Activated CD4-positive, alpha-beta T cell treated with anti-CD3 and anti-CD28 coated beads for 36 hours (primary cell): ENCODE results near the gene RTP5. TPM values are rescaled to one million over a fixed set of nuclear protein-coding genes. Genes with fewer than 3 reads are reported as not detected.

ENCODE experiments used
- ATAC-seq: fragments of 200-7000 bp; cut with Tn5 transposase; one replicate; pipeline ENCODE4 v1.10.0; 2021; ENCODE audit warnings: mild to moderate bottlenecking, moderate library complexity
- CTCF ChIA-PET: fragments of 350-600 bp; sonication (Branson Sonifier 250); formaldehyde crosslinking; loops from one replicate; lab custom pipeline; 2021; ENCODE audit warnings: antibody characterized with exemption; lab: Charles Lee
- POLR2A ChIA-PET: fragments of 350-600 bp; sonication (Branson Sonifier 250); formaldehyde crosslinking; loops from one replicate; lab custom pipeline; 2021; ENCODE audit warnings: antibody characterized with exemption, inconsistent platforms; lab: Charles Lee
- DNase-seq: peaks from one replicate; pipeline ENCODE4 v3.0.0-alpha.2; 2020
- H3K27ac Mint-ChIP-seq: one replicate; pipeline ENCODE4 v1.8.0; 2021; ENCODE audit warnings: mixed read lengths
- H3K27me3 Mint-ChIP-seq: one replicate; pipeline ENCODE4 v1.8.0; 2021; ENCODE audit warnings: mixed read lengths
- H3K36me3 Mint-ChIP-seq: one replicate; pipeline ENCODE4 v1.8.0; 2021; ENCODE audit warnings: low read depth, mixed read lengths
- H3K4me1 Mint-ChIP-seq: one replicate; pipeline ENCODE4 v1.8.0; 2021; ENCODE audit warnings: mixed read lengths
- H3K4me3 Mint-ChIP-seq: one replicate; pipeline ENCODE4 v1.8.0; 2021; ENCODE audit warnings: mild to moderate bottlenecking, moderate library complexity, mixed read lengths
- H3K9me3 Mint-ChIP-seq: one replicate; pipeline ENCODE4 v1.8.0; 2021; ENCODE audit warnings: low read depth, mixed read lengths
- intact Hi-C, 2 experiments: fragments of 100-400 bp; cut with DNase I in 1 of 2; cut with micrococcal nuclease in 1 of 2; formaldehyde crosslinking; loops; one replicate each; pipeline versions ENCODE4 v1.14.2 to v1.15.1; 2022 to 2024; cut with DNase I, micrococcal nuclease
- total RNA-seq, 2 experiments: library from RNA; stranded (reverse); gene quantifications; one replicate each; pipeline ENCODE4 v1.2.3, GENCODE V29; 2021

The RTP5 gene
- total RNA-seq, 2 experiments from 2014 or later: 0.07 TPM; not detected in 1

- Mint-ChIP-seq H3K27me3 (no peaks in the 10 kb centered on the region), H3K4me1 (peaks cover 36% of the 10 kb centered on the region), H3K27ac (peak overlapping the region; percentile 85), H3K36me3 (peaks cover 6% of the 10 kb centered on the region), H3K4me3 (peak overlapping the region; percentile 67), H3K9me3 (no peaks in the 10 kb centered on the region)
- intact Hi-C loops: loop anchor here in 1 of 2 experiments (1.0 to 5.0 kb wide), 8 partner anchors 14 to 403 kb away; partner anchors contain the start of genes D2HGDH and DTYMK
- DNase-seq: peak; percentile 29
- ATAC-seq: no peak
- POLR2A ChIA-PET: interaction anchor here (0.6 to 1.4 kb wide), 8 partner anchors 14 to 147 kb away, joined by 3 to 13 read pairs (median 4); no protein-coding TSS in a partner anchor
- CTCF ChIA-PET: interaction anchor here (0.7 to 2.0 kb wide), 8 partner anchors 9 to 1769 kb away, joined by 3 to 6 read pairs (median 4); no protein-coding TSS in a partner anchor
Observed at GRCh38 chr2:241844831-241845578, 24.5 kb upstream of the RTP5 start.

GRCh38 chr2:241846406-241846805, 23.1 kb upstream of the RTP5 start:
- POLR2A ChIA-PET: no interaction called here

GRCh38 chr2:241848761-241849615, 20.5 kb upstream of the RTP5 start:
- CTCF ChIA-PET: no interaction called here
- no peak for ATAC-seq
- Mint-ChIP-seq H3K4me1 (peaks cover 24% of the 10 kb centered on the region), H3K9me3 (no peaks in the 10 kb centered on the region), H3K36me3 (peaks cover 14% of the 10 kb centered on the region), H3K27me3 (no peaks in the 10 kb centered on the region), H3K4me3 (no peak overlapping the region), H3K27ac (no peak overlapping the region)
- intact Hi-C loops: loop anchor here in 1 of 2 experiments (1.0 kb wide), 1 partner anchor 25 kb away; no protein-coding TSS in a partner anchor
- POLR2A ChIA-PET: no interaction called here
- DNase-seq: no peak

More at GRCh38 chr2:241846406-241846805, 23.1 kb upstream of the RTP5 start:
- Mint-ChIP-seq H3K36me3 (peaks cover 12% of the 10 kb centered on the region), H3K9me3 (no peaks in the 10 kb centered on the region), H3K27me3 (no peaks in the 10 kb centered on the region), H3K27ac (peak overlapping the region; percentile 92), H3K4me3 (peak overlapping the region; percentile 67), H3K4me1 (peaks cover 36% of the 10 kb centered on the region)
- intact Hi-C loops: loop anchor here in 1 of 2 experiments (1.0 kb wide), 1 partner anchor 13 kb away; no protein-coding TSS in a partner anchor
- peak; percentile 11 for DNase-seq
- ATAC-seq: no peak
- CTCF ChIA-PET: interaction anchor here (0.9 to 1.5 kb wide), 3 partner anchors 11 to 22 kb away, joined by 3 to 4 read pairs (median 3); no protein-coding TSS in a partner anchor

- peaks cover 14% of the 10 kb centered on the region for H3K36me3 Mint-ChIP-seq
Observed at GRCh38 chr2:241849616-241850543, 19.6 kb upstream of the RTP5 start.

GRCh38 chr2:241850544-241851324, 18.8 kb upstream of the RTP5 start:
- H3K4me3 Mint-ChIP-seq: no peak overlapping the region
- H3K27me3 Mint-ChIP-seq: no peaks in the 10 kb centered on the region
- H3K27ac Mint-ChIP-seq: no peak overlapping the region
- ChIA-PET POLR2A (no interaction called here), CTCF (interaction anchor here (0.6 kb wide), 1 partner anchor 327 kb away, joined by 3 read pairs; no protein-coding TSS in a partner anchor)
- DNase-seq (peak; percentile 14), ATAC-seq (no peak)
- H3K4me1 Mint-ChIP-seq: peaks cover 12% of the 10 kb centered on the region
- intact Hi-C loops: no loop called here
- no peaks in the 10 kb centered on the region for H3K9me3 Mint-ChIP-seq
- peaks cover 14% of the 10 kb centered on the region for H3K36me3 Mint-ChIP-seq

More at GRCh38 chr2:241849616-241850543, 19.6 kb upstream of the RTP5 start:
- ChIA-PET CTCF (interaction anchor here (0.6 kb wide), 1 partner anchor 326 kb away, joined by 3 read pairs; no protein-coding TSS in a partner anchor), POLR2A (no interaction called here)
- Mint-ChIP-seq H3K9me3 (no peaks in the 10 kb centered on the region), H3K4me3 (no peak overlapping the region), H3K27me3 (no peaks in the 10 kb centered on the region), H3K27ac (no peak overlapping the region), H3K4me1 (peaks cover 19% of the 10 kb centered on the region)
- intact Hi-C loops: loop anchor here in 1 of 2 experiments (1.0 kb wide), 1 partner anchor 26 kb away; no protein-coding TSS in a partner anchor
- peak; percentile 7 for DNase-seq
- no peak for ATAC-seq

GRCh38 chr2:241851325-241852115, 18.0 kb upstream of the RTP5 start:
- DNase-seq (no peak), ATAC-seq (no peak)
- peaks cover 14% of the 10 kb centered on the region for H3K36me3 Mint-ChIP-seq
- CTCF ChIA-PET: no interaction called here
- intact Hi-C loops: no loop called here
- no peaks in the 10 kb centered on the region for H3K27me3 Mint-ChIP-seq
- no peaks in the 10 kb centered on the region for H3K9me3 Mint-ChIP-seq
- peaks cover 9% of the 10 kb centered on the region for H3K4me1 Mint-ChIP-seq
- no peak overlapping the region for H3K4me3 Mint-ChIP-seq
- H3K27ac Mint-ChIP-seq: no peak overlapping the region
- POLR2A ChIA-PET: no interaction called here

- no peak for DNase-seq
- no peak for ATAC-seq
Observed at GRCh38 chr2:241852116-241852980, 17.2 kb upstream of the RTP5 start.

GRCh38 chr2:241852981-241853631, 16.4 kb upstream of the RTP5 start:
- H3K27ac Mint-ChIP-seq: peak overlapping the region; percentile 55
- no peaks in the 10 kb centered on the region for H3K27me3 Mint-ChIP-seq
- intact Hi-C loops: no loop called here
- H3K36me3 Mint-ChIP-seq: peaks cover 19% of the 10 kb centered on the region
- DNase-seq (no peak), ATAC-seq (no peak)
- ChIA-PET POLR2A (no interaction called here), CTCF (interaction anchor here (0.5 to 0.9 kb wide), 2 partner anchors 15 to 26 kb away, joined by 3 read pairs; no protein-coding TSS in a partner anchor)
- no peak overlapping the region for H3K4me3 Mint-ChIP-seq
- H3K9me3 Mint-ChIP-seq: no peaks in the 10 kb centered on the region
- peaks cover 11% of the 10 kb centered on the region for H3K4me1 Mint-ChIP-seq

More at GRCh38 chr2:241852116-241852980, 17.2 kb upstream of the RTP5 start:
- intact Hi-C loops: no loop called here
- Mint-ChIP-seq H3K9me3 (no peaks in the 10 kb centered on the region), H3K4me3 (no peak overlapping the region), H3K27me3 (no peaks in the 10 kb centered on the region), H3K27ac (peak overlapping the region; percentile 55), H3K4me1 (peaks cover 11% of the 10 kb centered on the region), H3K36me3 (peaks cover 16% of the 10 kb centered on the region)
- ChIA-PET CTCF (interaction anchor here (0.9 kb wide), 1 partner anchor 26 kb away, joined by 3 read pairs; no protein-coding TSS in a partner anchor), POLR2A (no interaction called here)
